ENCODE data around the gene HMCN1.

DNA sequence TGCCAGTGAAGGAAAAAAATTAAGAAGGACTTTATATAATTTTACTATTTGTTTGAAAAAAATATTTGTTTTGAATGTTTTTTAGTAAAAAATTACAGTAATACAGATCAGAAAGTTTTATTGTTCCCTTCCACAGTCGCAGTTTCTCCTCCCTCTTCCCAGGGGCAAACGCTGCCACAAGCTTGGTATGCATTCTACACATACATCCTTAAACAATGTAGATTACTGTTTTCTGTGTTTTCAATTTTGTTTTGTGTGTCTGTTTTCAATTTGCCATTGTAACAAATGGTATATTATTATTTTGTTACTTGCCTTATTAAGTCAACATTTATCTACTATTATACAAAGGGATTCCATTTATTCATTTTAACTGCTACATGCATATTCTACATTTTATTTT is 257.1 kb downstream of the HMCN1 start:
- TF ChIP-seq, protein P1, sequence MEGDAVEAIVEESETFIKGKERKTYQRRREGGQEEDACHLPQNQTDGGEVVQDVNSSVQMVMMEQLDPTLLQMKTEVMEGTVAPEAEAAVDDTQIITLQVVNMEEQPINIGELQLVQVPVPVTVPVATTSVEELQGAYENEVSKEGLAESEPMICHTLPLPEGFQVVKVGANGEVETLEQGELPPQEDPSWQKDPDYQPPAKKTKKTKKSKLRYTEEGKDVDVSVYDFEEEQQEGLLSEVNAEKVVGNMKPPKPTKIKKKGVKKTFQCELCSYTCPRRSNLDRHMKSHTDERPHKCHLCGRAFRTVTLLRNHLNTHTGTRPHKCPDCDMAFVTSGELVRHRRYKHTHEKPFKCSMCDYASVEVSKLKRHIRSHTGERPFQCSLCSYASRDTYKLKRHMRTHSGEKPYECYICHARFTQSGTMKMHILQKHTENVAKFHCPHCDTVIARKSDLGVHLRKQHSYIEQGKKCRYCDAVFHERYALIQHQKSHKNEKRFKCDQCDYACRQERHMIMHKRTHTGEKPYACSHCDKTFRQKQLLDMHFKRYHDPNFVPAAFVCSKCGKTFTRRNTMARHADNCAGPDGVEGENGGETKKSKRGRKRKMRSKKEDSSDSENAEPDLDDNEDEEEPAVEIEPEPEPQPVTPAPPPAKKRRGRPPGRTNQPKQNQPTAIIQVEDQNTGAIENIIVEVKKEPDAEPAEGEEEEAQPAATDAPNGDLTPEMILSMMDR (conservative IDR thresholded peaks at IDR 0.05): no peak
- no peak for TF ChIP-seq ZFX (IDR thresholded peaks at IDR 0.05)

Data from C4-2B (cell line).